ENCODE results near the gene ZNF33B. TPM values are rescaled to one million over a fixed set of nuclear protein-coding genes. Genes with fewer than 3 reads are reported as not detected.
A peak's percentile ranks its signal among the peaks of the same experiment; 100 is the strongest.

Gene ZNF33B
- total RNA-seq, 1 experiment from 2014 or later = 22.7 TPM

DNA sequence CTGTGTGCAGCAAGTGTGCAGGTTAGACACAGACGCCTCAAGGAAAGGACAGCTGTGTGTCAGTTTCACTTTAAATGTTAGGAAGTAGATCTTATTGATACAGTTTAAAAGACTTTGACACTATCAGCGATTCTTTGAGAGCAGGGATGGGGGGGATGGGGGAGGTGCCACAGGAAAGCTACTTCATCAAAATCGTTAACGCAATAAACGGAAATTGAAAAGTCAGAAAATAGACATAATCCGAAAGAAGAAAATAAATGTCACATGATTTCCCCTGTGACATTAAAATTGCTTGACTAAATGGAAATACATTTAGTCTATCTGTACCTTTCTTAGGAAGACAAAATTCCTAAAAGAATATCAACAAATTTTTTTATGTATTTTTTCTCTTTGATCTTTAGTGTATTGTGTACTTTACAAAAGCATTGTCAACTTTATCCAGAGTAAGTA lies 476 bp upstream of the ZNF33B start (continued):
- no peak for TF ChIP-seq ZNF219 (CRISPR knock-in tag; IDR thresholded peaks at IDR 0.05; ENCODE audit: borderline replicate concordance)
- no peak for TF ChIP-seq ZNF396 (CRISPR knock-in tag; IDR thresholded peaks at IDR 0.05; ENCODE audit: borderline replicate concordance)
- TF ChIP-seq KAT7 (CRISPR knock-in tag; IDR thresholded peaks at IDR 0.05; ENCODE audit: borderline replicate concordance) = no peak
- TF ChIP-seq, protein P1, sequence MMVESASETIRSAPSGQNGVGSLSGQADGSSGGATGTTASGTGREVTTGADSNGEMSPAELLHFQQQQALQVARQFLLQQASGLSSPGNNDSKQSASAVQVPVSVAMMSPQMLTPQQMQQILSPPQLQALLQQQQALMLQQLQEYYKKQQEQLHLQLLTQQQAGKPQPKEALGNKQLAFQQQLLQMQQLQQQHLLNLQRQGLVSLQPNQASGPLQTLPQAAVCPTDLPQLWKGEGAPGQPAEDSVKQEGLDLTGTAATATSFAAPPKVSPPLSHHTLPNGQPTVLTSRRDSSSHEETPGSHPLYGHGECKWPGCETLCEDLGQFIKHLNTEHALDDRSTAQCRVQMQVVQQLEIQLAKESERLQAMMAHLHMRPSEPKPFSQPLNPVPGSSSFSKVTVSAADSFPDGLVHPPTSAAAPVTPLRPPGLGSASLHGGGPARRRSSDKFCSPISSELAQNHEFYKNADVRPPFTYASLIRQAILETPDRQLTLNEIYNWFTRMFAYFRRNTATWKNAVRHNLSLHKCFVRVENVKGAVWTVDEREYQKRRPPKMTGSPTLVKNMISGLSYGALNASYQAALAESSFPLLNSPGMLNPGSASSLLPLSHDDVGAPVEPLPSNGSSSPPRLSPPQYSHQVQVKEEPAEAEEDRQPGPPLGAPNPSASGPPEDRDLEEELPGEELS (CRISPR knock-in tag; IDR thresholded peaks at IDR 0.05) = no peak
- TF ChIP-seq TEAD4 (CRISPR knock-in tag; IDR thresholded peaks at IDR 0.05) = no peak
- no peak for TF ChIP-seq ZBTB21 (CRISPR knock-in tag; IDR thresholded peaks at IDR 0.05; ENCODE audit: borderline replicate concordance)
- TF ChIP-seq, protein P2, sequence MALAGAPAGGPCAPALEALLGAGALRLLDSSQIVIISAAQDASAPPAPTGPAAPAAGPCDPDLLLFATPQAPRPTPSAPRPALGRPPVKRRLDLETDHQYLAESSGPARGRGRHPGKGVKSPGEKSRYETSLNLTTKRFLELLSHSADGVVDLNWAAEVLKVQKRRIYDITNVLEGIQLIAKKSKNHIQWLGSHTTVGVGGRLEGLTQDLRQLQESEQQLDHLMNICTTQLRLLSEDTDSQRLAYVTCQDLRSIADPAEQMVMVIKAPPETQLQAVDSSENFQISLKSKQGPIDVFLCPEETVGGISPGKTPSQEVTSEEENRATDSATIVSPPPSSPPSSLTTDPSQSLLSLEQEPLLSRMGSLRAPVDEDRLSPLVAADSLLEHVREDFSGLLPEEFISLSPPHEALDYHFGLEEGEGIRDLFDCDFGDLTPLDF (CRISPR knock-in tag; IDR thresholded peaks at IDR 0.05) = no peak
- no peak for TF ChIP-seq RORB (CRISPR knock-in tag; IDR thresholded peaks at IDR 0.05)
- TF ChIP-seq FOXK1 (CRISPR knock-in tag; IDR thresholded peaks at IDR 0.05) = no peak
- TF ChIP-seq ZNF281 (CRISPR knock-in tag; IDR thresholded peaks at IDR 0.05) = no peak
- no peak for TF ChIP-seq JAZF1 (CRISPR knock-in tag; IDR thresholded peaks at IDR 0.05)
- TF ChIP-seq, protein P3, sequence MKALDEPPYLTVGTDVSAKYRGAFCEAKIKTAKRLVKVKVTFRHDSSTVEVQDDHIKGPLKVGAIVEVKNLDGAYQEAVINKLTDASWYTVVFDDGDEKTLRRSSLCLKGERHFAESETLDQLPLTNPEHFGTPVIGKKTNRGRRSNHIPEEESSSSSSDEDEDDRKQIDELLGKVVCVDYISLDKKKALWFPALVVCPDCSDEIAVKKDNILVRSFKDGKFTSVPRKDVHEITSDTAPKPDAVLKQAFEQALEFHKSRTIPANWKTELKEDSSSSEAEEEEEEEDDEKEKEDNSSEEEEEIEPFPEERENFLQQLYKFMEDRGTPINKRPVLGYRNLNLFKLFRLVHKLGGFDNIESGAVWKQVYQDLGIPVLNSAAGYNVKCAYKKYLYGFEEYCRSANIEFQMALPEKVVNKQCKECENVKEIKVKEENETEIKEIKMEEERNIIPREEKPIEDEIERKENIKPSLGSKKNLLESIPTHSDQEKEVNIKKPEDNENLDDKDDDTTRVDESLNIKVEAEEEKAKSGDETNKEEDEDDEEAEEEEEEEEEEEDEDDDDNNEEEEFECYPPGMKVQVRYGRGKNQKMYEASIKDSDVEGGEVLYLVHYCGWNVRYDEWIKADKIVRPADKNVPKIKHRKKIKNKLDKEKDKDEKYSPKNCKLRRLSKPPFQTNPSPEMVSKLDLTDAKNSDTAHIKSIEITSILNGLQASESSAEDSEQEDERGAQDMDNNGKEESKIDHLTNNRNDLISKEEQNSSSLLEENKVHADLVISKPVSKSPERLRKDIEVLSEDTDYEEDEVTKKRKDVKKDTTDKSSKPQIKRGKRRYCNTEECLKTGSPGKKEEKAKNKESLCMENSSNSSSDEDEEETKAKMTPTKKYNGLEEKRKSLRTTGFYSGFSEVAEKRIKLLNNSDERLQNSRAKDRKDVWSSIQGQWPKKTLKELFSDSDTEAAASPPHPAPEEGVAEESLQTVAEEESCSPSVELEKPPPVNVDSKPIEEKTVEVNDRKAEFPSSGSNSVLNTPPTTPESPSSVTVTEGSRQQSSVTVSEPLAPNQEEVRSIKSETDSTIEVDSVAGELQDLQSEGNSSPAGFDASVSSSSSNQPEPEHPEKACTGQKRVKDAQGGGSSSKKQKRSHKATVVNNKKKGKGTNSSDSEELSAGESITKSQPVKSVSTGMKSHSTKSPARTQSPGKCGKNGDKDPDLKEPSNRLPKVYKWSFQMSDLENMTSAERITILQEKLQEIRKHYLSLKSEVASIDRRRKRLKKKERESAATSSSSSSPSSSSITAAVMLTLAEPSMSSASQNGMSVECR (CRISPR knock-in tag; IDR thresholded peaks at IDR 0.05; ENCODE audit: borderline replicate concordance) = no peak
- TF ChIP-seq NFE2L1 (CRISPR knock-in tag; IDR thresholded peaks at IDR 0.05) = no peak
- TF ChIP-seq GABPB1 (CRISPR knock-in tag; IDR thresholded peaks at IDR 0.05) = no peak

- H3K27ac Mint-ChIP-seq = peak overlapping the region; percentile 98
- H3K27me3 Mint-ChIP-seq (ENCODE audit: low read depth) = no peaks in the 10 kb centered on the region
- peaks cover 28% of the 10 kb centered on the region for H3K4me1 Mint-ChIP-seq
- DNase-seq (ENCODE audit: low spot score) = no peak
- peaks cover 3% of the 10 kb centered on the region; the same call in 1 of the 2 replicates for H3K9me3 Mint-ChIP-seq
- CTCF ChIA-PET = interaction anchor here (1.7 kb wide), 1 partner anchor 116 kb away, joined by 4 read pairs; no protein-coding TSS in a partner anchor
- H3K36me3 Mint-ChIP-seq = peaks cover 22% of the 10 kb centered on the region; the same call in 1 of the 2 replicates
- peak overlapping the region; percentile 87 for H3K4me3 Mint-ChIP-seq
- POLR2A ChIA-PET = no interaction called here
- ATAC-seq = no peak
- TF ChIP-seq ZNF396 (CRISPR knock-in tag; IDR thresholded peaks at IDR 0.05; ENCODE audit: borderline replicate concordance) (no peak), ELF4 (CRISPR knock-in tag; IDR thresholded peaks at IDR 0.05; ENCODE audit: low read depth) (no peak), NFE2L1 (CRISPR knock-in tag; IDR thresholded peaks at IDR 0.05) (no peak), TEAD1 (CRISPR knock-in tag; IDR thresholded peaks at IDR 0.05) (no peak), NFYB (CRISPR knock-in tag; conservative IDR thresholded peaks at IDR 0.05; ENCODE audit: low read depth) (no peak), MAX (CRISPR knock-in tag; IDR thresholded peaks at IDR 0.05) (no peak), SMAD3 (CRISPR knock-in tag; IDR thresholded peaks at IDR 0.05; ENCODE audit: borderline replicate concordance) (no peak), USF2 (CRISPR knock-in tag; IDR thresholded peaks at IDR 0.05) (no peak), JAZF1 (CRISPR knock-in tag; IDR thresholded peaks at IDR 0.05) (no peak), NFATC4 (CRISPR knock-in tag; IDR thresholded peaks at IDR 0.05) (no peak)
Observed at GRCh38 chr10:42637648-42638054, 719 bp downstream of the ZNF33B start.
